ENCODE data around the gene ICAM2. TPM values are rescaled to one million over a fixed set of nuclear protein-coding genes. Genes with fewer than 3 reads are reported as not detected.
A peak's percentile ranks its signal among the peaks of the same experiment; 100 is the strongest.

ICAM2 gene
- total RNA-seq, 1 donor from 2014 or later = 70.5 TPM

- Histone ChIP-seq H3K4me3 (no peak overlapping the region), H3K4me1 (peaks cover 29% of the 10 kb centered on the region), H3K36me3 (no peaks in the 10 kb centered on the region), H3K9me3 (no peaks in the 10 kb centered on the region), H3K27ac (peak overlapping the region; percentile 51), H3K27me3 (no peaks in the 10 kb centered on the region)
- TF ChIP-seq, protein P1, sequence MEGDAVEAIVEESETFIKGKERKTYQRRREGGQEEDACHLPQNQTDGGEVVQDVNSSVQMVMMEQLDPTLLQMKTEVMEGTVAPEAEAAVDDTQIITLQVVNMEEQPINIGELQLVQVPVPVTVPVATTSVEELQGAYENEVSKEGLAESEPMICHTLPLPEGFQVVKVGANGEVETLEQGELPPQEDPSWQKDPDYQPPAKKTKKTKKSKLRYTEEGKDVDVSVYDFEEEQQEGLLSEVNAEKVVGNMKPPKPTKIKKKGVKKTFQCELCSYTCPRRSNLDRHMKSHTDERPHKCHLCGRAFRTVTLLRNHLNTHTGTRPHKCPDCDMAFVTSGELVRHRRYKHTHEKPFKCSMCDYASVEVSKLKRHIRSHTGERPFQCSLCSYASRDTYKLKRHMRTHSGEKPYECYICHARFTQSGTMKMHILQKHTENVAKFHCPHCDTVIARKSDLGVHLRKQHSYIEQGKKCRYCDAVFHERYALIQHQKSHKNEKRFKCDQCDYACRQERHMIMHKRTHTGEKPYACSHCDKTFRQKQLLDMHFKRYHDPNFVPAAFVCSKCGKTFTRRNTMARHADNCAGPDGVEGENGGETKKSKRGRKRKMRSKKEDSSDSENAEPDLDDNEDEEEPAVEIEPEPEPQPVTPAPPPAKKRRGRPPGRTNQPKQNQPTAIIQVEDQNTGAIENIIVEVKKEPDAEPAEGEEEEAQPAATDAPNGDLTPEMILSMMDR (IDR thresholded peaks at IDR 0.05) = no peak
- no peak for DNase-seq
- intact Hi-C loops (cut with DNase I) = no loop called here
- ATAC-seq = no peak
These were observed 19.3 kb downstream of the ICAM2 start for GRCh38 chr17:64001091-64001579.

DNA sequence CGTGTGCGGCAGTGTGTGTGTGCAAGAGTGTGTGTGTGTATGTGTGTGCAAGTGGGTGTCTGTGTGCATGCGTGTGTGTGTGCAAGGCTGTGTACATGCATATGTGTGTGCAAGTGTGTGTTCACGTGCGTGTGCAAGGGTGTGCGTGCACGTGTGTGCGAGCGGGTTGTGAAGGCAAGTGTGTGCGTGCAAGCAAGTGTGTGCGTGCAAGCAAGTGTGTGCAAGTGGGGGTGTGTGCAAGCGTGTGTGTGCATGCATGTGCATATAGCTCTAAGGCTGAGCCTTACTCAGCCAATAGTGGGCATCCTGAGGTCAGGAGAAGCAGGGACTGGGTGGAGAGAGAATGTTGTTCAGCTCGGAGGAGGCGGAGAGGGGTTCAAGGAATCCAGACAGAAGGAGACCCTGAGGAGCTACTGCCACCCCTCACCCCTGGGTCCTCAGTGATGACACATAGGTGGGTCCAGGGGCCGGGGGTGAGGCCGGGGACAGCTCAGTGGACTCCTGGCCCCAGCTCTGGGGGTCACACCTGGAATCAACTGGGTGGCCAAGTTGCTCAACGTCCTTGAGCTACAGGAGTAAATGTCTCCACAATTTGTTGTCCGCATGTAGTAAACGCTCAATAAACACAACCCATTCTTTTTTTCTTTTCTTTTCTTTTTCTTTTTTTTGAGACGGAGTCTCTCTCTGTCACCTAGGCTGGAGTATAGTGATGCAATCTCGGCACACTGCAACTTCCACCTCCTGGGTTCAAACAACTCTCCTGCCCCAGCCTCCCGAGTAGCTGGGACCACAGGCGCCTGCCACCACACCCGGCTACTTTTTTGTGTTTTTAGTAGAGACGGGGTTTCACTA is 20.5 kb downstream of the ICAM2 start:
- ATAC-seq (no peak), DNase-seq (no peak)
- H3K4me3 ChIP-seq = no peak overlapping the region
- H3K4me1 ChIP-seq = peaks cover 29% of the 10 kb centered on the region
- H3K27ac ChIP-seq = no peak overlapping the region
- intact Hi-C loops (cut with DNase I) = no loop called here
- no peaks in the 10 kb centered on the region for H3K27me3 ChIP-seq
- no peaks in the 10 kb centered on the region for H3K9me3 ChIP-seq
- TF ChIP-seq, protein P1 (IDR thresholded peaks at IDR 0.05) = no peak
- H3K36me3 ChIP-seq = no peaks in the 10 kb centered on the region

- intact Hi-C loops (cut with DNase I) = no loop called here
- no peaks in the 10 kb centered on the region for H3K36me3 ChIP-seq
- ATAC-seq (no peak), DNase-seq (no peak)
- peaks cover 29% of the 10 kb centered on the region for H3K4me1 ChIP-seq
- TF ChIP-seq, protein P1 (IDR thresholded peaks at IDR 0.05) = no peak
- H3K27ac ChIP-seq = no peak overlapping the region
- no peaks in the 10 kb centered on the region for H3K9me3 ChIP-seq
- H3K27me3 ChIP-seq = no peaks in the 10 kb centered on the region
- peak overlapping the region; percentile 66 for H3K4me3 ChIP-seq
These were observed 21.4 kb downstream of the ICAM2 start for GRCh38 chr17:63998721-63999679.

DNA sequence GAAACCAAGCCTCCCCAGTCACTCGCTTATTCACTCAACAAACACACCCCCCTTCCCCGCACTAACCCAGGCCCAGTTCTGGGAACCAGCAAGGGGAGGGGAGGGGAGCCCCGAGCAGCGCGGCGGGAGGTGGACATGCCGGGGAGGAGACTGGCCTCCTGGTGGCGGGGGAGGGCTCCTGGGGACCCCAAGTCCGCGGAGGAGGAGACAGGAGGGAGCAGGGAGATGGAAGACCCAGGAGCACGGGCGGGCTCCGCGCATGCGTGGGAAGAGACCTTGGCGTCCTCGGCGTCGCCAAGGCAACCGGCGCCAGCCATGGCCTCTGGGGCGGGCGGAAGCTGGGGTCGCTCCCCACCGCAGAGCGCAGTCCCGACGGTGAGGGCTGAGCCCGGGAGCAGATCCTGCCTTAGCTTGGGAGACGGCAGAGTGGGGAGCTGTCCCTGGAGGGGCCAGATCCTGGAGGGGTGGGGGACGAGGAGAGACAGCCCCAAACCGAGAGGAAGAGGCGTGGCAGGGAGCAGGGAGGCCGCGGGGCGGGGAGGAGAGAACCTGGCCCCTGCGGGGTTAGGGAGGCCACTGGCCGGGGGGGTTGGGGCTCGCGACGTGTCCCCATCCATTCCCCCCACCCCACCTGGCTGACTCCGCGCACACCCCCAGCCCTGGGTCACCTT is 22.2 kb downstream of the ICAM2 start, which contains the start of gene PRR29:
Gene PRR29 (plus strand): TSS at position 302 of the 671 bp plus-strand sequence. CDS start 14 bp downstream, at position 316.
- peak within 1 kb of the TSS; percentile 24 for H3K27ac ChIP-seq

More for the DNA sequence above, 22.2 kb downstream of the ICAM2 start, which contains the start of gene PRR29:
- intact Hi-C loops (cut with DNase I) = no loop called here
- H3K27me3 ChIP-seq = no peaks in the 10 kb centered on the region
- H3K4me1 ChIP-seq = peaks cover 29% of the 10 kb centered on the region
- TF ChIP-seq, protein P1 (IDR thresholded peaks at IDR 0.05) = no peak
- H3K9me3 ChIP-seq = no peaks in the 10 kb centered on the region
- DNase-seq = peak; percentile 86
- peak within 1 kb of the TSS; percentile 66 for H3K4me3 ChIP-seq
- H3K36me3 ChIP-seq = no peaks in the 10 kb centered on the region
- ATAC-seq = peak; percentile 71

Measured in upper lobe of right lung (tissue), 1 donor.